GM12801 (cell line): Measurements from ENCODE around the gene DPCD.

Experiments used
- CTCF ChIP-seq: IDR thresholded peaks from one replicate; pipeline ENCODE4 v1.5.1; 2011; ENCODE audit warnings: control low read depth; ENCODE audit not compliant: insufficient read length; ENCODE audit errors: extremely low read depth

Gene DPCD

GRCh38 chr10:101615525-101616116 lies 27.5 kb downstream of the DPCD start:
- TF ChIP-seq CTCF: no peak

GRCh38 chr10:101616415-101617101 lies 28.4 kb downstream of the DPCD start:
- TF ChIP-seq CTCF: no peak

GRCh38 chr10:101617102-101617823 lies 29.1 kb downstream of the DPCD start:
- TF ChIP-seq CTCF: no peak

- TF ChIP-seq CTCF: no peak
These were observed 29.9 kb downstream of the DPCD start for GRCh38 chr10:101617824-101618568.

GRCh38 chr10:101618871-101619270 lies 30.8 kb downstream of the DPCD start:
- no peak for TF ChIP-seq CTCF

- TF ChIP-seq CTCF: no peak
These were observed 31.9 kb downstream of the DPCD start for GRCh38 chr10:101619983-101620382.

- TF ChIP-seq CTCF: no peak
These were observed 35.4 kb downstream of the DPCD start for GRCh38 chr10:101623528-101623927.
